NCI-H345 treated with DMSO at 0.1 percent for 48 hours (cell line): Measurements from ENCODE around the gene IGFBP2.
"Not testable (repeated sequence)": the region's sequence is repeated elsewhere in the genome, so short reads cannot be mapped to it uniquely, and the experiment has no call there.

Experiments
- DNase-seq: peaks from one replicate; lab custom pipeline; 2025; ENCODE audit not compliant: unreplicated experiment; lab: John Stamatoyannopoulos, UW

Gene IGFBP2

DNA sequence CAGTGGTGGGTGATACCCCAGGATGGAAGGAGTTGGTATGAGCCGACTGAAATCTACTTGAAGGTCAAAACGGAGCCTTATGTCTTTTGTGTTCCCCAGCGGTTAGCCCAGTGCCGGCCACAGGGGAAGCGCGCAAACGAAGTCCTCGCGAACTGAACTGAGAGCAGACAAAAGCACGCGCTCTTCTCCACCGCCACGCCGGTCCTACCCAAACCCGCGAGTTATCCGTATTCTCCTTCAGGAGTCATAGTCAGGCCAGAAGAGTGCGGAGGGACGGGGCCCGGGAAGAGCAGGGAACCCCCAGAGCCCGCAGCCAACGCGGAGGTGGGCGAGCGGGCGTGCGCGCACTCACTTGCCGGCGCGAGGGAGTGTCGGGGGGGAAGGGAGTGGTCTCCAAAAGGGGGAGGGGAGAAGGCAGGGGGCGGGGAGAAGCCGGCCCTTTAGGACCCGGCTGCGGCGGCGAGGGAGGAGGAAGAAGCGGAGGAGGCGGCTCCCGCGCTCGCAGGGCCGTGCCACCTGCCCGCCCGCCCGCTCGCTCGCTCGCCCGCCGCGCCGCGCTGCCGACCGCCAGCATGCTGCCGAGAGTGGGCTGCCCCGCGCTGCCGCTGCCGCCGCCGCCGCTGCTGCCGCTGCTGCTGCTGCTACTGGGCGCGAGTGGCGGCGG, at the start of gene IGFBP2:
Gene IGFBP2 (plus strand): TSS at position 469 of the 664 bp plus-strand sequence. CDS start 104 bp downstream, at position 573.
- peak; percentile 49 for DNase-seq

- DNase-seq = no peak
These were observed 49.6 kb upstream of the IGFBP2 start for GRCh38 chr2:216583606-216584005.

DNA sequence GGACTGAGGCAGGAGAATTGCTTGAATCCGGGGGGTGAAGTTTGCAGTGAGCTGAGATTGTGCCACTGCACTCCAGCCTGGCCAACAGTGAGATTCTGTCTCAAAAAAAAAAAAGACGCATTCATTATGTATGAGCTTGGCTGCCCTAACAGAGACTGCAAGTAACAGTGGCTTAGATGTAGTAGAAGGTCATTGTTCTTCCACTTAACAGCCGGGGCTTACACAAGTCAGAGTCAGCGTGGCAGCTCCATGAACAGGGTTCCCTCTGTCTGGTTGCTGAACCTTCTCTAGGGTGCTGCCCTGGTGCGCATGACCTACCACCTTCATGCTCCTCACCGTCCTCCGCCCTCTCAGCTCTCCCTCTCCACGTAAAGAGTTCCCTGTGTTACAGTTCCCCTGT, 49.1 kb upstream of the IGFBP2 start:
- DNase-seq = no peak

DNA sequence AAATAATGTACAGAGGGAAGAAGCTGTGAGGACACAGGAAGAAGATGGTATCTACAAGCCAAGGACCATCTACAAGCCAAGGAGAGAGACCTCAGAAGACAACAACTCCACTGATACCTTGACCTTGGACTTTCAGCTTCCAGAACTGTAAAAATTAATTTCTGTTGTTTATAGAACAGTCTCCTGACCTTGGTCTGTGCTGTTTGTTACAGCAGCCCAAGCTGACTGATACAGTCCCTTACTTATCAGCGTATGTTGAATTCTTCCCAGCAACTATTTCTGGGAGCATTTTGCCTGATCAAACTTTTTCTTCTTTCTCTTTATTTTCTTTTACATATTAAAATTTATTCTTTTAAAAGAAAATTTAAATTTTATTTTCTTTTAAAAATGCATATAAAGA, 47.8 kb upstream of the IGFBP2 start:
- DNase-seq = no peak

GRCh38 chr2:216588861-216589710, 44.1 kb upstream of the IGFBP2 start:
- no peak for DNase-seq

GRCh38 chr2:216589791-216590190, 43.4 kb upstream of the IGFBP2 start:
- no peak for DNase-seq

DNA sequence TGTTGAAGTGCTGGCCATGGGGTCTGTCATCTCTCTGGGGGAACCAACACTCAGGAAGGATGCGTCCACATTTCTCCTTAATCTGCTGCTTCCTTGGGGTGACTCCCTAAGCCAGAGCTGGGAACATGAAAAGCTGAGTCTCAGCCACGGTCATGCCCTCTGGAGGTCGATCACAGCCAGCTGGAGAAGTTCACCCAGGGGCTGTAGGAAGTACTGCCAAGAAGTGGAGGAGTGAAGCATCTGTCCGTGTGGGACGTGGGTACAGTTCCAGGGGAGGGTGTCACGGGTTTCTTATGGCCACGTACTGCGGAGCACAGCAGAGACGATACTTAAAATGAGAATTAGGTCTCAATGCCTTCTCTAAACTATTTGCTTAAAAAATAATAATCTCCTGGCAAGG, 42.4 kb upstream of the IGFBP2 start:
- DNase-seq = no peak

DNA sequence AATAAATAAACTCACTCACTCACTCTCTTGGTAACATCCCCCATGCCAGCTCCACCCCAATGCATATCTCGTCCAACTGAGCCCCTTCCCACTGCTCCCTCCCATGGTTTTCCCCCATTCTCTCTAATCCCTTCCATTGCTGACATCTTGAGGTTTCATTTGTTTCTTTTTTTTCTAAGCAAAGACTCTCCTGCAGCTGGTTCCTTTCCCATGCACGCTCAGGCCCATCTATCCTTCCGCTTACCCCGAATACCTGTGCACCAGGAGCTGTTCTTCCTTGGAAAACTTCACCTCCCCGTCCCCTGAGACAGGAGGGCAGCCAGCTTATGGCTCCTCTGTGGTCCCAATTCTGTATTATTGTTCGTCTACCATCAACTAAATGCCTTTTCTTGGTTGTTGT, 41.7 kb upstream of the IGFBP2 start:
- DNase-seq = no peak

DNA sequence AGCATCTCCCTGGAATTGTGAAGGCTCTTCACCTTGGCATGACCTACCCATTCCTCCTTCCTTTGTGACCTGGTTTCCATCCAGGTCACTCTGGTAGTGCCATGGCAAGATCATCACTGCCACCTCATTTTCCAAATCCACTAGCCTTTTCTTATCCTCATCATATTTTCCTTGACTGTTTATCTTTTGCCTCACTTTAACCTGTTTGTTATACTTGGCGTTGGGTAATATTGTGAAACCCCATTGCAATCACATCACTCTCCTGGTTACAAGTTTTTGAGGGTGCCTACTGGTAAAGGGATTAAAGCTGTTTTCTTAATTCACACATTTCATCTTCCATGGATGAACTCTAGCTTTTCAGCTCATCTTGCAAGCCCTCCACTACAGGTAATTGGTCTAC, 39.1 kb upstream of the IGFBP2 start:
- no peak for DNase-seq

GRCh38 chr2:216596236-216596979, 36.8 kb upstream of the IGFBP2 start:
- DNase-seq = peak; percentile 59

DNA sequence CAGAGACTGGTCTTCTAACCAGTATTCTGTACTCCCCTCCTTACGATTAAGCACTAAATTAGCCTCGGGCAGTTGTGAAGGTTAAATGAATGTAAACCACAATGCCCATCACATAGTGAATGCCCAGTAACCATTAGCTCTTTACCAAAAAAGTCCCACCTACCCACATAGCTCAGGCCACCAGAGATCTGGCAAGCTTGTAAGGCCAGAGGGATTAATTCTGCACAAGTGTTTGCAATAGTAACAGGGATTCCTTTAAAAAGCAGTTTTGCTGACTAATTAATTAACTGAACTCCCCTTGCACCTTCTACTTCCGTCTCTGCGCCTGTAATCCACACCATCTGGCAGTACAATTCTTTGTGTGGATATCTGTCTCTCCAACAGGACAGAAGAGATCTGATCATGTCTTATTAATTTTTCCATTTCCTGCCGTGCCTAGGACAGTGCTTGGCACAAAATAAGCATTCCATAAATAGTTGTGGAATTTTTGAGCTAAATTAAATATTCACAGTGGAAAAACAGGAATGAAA, 36.2 kb upstream of the IGFBP2 start:
- DNase-seq = no peak

DNA sequence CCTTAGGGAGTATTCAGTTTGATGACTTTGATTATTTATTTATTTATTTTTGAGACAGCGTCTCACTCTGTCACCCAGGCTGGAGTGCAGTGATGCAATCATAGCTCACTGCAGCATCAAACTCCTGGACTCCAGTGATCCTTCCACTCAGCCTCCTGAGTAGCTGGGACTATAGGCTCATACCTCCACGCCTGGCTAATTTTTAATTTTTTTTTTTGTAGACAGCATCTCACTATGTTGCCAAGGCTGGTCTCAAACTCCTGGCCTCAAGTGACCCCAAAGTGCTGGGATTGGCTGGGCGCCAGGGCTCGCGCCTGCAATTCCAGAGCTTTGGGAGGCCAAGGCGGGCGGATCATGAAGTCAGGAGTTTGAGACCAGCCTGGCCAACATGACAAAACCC, 35.4 kb upstream of the IGFBP2 start:
- not testable (repeated sequence) for DNase-seq

DNA sequence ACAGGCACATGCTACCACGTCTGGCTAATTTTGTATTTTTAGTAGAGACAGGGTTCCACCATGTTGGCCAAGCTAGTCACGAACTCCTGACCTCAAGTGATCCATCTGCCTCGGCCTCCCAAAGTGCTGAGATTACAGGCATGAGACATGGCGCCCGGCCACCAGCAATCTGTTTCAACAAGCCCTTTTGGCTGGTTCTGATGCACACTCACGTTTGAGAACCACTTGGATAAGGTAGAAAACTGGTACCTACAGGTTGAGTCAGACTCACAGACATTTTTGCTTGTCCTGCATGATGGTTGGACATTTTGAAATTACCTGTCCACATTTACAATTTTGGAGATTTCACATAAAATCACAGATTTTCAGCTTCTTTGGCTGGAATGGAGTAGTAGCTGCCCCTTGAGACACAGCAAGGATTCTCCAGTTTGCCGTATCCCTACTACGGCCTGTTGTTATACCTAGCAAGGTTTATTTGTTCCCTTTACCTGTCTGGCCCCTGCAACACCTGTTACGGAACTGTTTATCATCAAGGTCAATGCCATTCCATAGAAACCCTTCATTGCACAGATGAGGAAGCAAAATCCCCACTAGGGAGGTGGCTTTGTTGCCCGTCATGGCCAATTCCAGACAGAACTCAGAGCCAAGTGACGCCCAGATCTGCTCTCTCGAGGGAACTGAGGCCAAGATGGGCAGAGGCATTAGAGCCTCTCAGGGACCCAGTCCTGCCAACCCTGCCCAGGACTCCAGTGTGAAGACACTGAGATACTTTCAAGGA, 31.4 kb upstream of the IGFBP2 start:
- DNase-seq = no peak

- no peak for DNase-seq
These were observed 30.0 kb upstream of the IGFBP2 start for GRCh38 chr2:216603010-216603883.

- DNase-seq = no peak
These were observed 29.4 kb upstream of the IGFBP2 start for GRCh38 chr2:216603884-216604245.

DNA sequence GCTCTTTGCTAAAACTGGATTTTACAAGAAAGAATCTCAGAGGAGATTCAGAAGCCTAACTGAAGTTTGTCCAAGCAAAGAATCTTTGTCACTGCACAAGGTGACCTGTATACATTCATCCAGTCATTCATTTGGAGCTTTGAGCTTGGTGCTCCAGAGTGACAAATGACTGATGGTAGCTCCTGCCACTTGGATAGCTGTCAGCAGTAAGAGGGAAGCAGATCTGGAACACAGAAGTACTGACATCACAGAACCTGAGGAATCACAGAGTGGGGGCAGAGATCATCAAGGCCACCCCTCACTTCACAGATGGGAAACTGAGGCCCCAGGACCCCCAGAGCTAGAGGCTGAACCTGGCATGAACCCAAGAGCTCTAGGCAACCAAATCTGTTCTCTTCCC, 28.8 kb upstream of the IGFBP2 start:
- no peak for DNase-seq

GRCh38 chr2:216606551-216607276, 26.5 kb upstream of the IGFBP2 start:
- DNase-seq = no peak

DNA sequence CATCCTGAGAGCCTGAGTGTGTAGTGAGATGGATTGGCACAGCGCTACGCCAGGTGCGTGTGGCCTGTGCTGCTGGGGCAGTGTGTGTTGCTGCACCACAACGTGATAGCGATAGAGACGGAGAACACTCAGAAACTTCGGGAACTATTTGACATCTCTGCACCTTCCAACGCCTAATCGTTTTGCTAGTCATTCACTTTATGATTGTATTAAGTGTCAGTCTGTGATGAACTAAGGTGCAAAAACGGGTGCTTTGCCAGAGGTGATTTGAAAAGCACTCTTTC, 26.0 kb upstream of the IGFBP2 start:
- no peak for DNase-seq

- no peak for DNase-seq
These were observed 24.7 kb upstream of the IGFBP2 start for GRCh38 chr2:216608525-216608924.
